Activated gamma-delta T cell treated with anti-CD3 and anti-CD28 coated beads, Interleukin-2, amount 50 U/mL, for 16 hours (primary cell): Measurements from ENCODE around the gene MISFA.
"Not testable (repeated sequence)": the region's sequence is repeated elsewhere in the genome, so short reads cannot be mapped to it uniquely, and the experiment has no call there.

Source experiments
- DNase-seq: peaks from one replicate; pipeline ENCODE4 v3.0.0-alpha.2; 2020; ENCODE audit warnings: low read depth

MISFA gene

GRCh38 chr11:18599739-18600230, at the start of gene MISFA:
Gene MISFA, plus strand, starts transcription at chr11:18599789. Its CDS starts 140 bp downstream, at chr11:18599929.
- no peak for DNase-seq

GRCh38 chr11:18563090-18563730, 36.4 kb upstream of the MISFA start:
- no peak for DNase-seq

DNA sequence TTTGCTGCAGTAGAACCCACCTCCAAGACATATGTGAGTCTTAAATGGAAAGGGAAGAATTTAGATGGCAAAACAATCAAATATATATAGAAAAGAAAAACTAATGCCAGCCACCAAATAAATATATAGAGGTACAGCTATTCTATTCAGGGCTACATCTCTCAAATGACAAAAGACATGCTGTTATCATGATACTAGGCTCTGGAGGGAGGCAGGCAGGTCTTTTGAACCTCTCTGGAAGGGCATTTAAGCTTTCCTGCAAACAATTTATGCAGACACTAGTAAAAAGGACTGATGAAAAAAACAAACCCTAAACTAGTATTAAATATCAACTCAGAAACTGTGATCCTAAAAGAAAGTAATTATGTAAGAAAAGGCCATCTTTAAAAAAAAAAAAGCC, 35.4 kb upstream of the MISFA start:
- DNase-seq = no peak

GRCh38 chr11:18566406-18566805, 33.2 kb upstream of the MISFA start:
- DNase-seq = no peak

- no peak for DNase-seq
Measured at GRCh38 chr11:18567081-18567480, 32.5 kb upstream of the MISFA start.

- DNase-seq = no peak
Measured at GRCh38 chr11:18575361-18575760, 24.2 kb upstream of the MISFA start.

DNA sequence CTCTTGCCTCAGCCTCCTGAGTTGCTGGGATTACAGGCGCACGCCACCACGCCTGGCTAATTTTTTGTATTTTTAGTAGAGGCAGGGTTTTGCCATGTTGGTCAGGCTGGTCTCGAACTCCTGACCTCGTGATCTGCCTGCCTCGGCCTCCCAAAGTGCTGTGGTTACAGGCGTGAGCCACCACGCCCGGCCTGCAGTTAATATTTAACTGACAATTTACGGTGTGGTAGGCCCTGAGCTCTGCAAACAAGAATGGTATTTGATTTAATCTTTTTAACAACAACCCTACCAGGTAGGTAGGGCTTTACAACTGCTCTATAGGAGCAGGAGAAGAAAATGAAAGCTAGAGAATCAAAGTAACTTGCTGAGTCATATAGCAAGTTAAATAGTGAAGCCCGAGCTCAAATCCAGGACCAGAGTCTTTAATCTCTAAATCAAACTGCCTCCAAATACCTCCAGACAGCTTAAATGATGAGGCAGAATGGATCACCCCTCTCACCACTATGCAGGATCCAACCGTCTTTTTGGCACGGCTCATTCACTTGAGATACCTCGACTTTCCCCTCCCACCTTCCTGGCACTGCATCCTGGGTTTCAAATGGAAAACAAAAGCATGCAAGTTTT, 20.5 kb upstream of the MISFA start:
- DNase-seq = no peak

DNA sequence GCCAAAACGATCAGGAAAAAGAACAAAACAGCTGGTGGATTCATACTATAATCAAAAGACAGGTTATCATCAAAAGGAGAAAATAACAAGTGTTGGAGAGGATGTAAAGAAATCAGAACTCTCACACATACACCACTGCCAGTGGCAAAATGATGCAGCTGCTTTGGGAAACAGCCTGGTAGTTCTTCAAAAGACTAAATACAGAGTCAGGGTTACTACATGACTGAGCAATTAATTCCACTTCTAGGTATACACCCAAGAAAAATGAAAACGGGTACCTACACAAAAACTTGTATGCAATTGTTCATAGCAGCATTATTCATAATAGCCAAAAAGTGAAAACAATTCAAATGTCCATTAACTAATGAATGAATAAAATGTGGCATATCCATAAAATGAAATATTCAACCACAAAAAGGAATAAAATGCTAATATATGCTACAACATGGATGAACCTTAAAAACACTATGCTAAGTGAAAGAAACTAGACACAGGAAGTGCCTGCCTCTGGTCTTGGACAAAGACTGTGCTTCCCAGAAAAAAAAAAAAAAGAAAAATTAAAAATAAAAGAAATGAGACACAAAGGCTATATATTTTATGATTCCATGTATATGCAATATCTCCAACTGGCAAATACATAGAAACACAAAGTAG, 19.3 kb upstream of the MISFA start:
- DNase-seq = no peak

GRCh38 chr11:18581825-18582224, 17.8 kb upstream of the MISFA start:
- DNase-seq = no peak

- DNase-seq = peak; percentile 42
Measured at GRCh38 chr11:18588297-18589252, 11.0 kb upstream of the MISFA start, which contains the start of gene UEVLD. Gene UEVLD, minus strand, starts transcription at chr11:18588734. Its CDS starts 80 bp downstream, at chr11:18588654.

- no peak for DNase-seq
Measured at GRCh38 chr11:18590571-18590970, 9.0 kb upstream of the MISFA start.

DNA sequence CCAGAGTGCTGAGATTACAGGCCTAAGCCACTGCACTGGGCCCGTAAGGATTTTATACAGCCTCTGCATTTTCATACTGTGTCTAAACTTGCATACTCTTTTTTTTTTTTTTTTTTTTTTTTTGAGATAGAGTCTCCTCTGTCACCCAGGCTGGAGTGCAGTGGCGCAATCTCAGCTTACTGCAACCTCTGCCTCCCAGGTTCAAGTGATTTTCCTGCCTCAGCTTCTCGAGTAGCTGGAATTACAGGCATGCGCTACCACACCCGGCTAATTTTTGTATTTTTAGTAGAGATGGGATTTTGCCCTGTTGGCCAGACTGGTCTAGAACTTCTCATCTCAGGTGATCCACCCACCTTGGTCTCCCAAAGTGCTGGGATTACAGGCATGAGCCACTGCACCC, 5.5 kb upstream of the MISFA start:
- DNase-seq = not testable (repeated sequence)

- no peak for DNase-seq
Measured at GRCh38 chr11:18594999-18595749, 4.4 kb upstream of the MISFA start.

DNA sequence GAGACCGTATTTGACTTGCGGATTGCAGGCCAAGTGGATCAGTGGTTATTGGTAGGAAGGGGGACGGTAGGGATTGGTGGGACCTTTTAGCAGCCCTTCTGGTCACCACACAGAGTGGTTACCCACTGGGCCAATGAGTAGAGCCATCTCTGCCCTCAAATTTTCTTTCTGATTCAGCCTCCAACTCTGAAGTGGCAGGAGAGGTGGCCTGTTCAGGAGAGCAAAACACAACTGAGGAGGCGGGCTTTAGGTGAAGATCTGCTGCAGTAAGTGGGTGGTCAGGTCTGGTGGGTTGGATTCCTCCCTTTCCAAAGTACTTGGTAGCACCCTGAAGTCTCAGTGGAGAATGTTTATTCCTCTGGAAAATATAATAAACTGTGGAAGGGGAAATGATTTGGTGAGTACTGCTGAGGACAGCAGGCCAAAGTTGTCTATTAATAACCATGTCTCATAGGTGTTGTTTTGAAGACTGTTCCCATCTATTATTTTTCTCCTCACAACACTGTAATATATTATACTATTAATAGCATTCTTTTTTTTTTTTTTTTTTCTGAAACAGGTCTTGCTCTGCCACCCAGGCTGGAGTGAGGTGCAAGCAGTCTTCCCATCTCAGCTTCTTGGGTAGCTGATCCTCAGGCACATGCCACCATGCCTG, 1.5 kb downstream of the MISFA start:
- DNase-seq = no peak

GRCh38 chr11:18608376-18608775, 8.8 kb downstream of the MISFA start:
- no peak for DNase-seq

- no peak for DNase-seq
Measured at GRCh38 chr11:18611196-18611595, 11.6 kb downstream of the MISFA start.

- no peak for DNase-seq
Measured at GRCh38 chr11:18612394-18612793, 12.8 kb downstream of the MISFA start.

DNA sequence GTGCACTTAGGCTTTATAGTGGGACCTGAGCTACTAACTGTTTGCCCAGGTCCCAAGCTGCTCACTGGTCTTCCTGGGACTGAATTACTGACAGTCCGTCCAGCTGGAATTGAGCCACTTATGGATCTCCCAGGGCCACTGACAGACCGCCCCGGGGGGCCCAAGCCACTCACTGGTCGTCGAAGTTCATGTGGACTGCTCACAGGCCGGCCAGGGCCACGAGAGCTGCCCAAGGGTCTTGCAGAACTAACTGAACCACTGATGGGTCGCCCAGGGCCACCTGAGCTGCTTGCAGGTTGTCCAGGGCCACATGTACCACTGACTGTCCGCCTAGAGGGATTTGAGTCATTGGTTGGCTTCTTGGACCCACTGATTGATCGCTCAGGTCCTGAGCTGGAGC, 15.1 kb downstream of the MISFA start:
- no peak for DNase-seq

GRCh38 chr11:18615628-18616392, 16.2 kb downstream of the MISFA start:
- DNase-seq = no peak
